ENCODE results near the gene LHFPL4.

The LHFPL4 gene

DNA sequence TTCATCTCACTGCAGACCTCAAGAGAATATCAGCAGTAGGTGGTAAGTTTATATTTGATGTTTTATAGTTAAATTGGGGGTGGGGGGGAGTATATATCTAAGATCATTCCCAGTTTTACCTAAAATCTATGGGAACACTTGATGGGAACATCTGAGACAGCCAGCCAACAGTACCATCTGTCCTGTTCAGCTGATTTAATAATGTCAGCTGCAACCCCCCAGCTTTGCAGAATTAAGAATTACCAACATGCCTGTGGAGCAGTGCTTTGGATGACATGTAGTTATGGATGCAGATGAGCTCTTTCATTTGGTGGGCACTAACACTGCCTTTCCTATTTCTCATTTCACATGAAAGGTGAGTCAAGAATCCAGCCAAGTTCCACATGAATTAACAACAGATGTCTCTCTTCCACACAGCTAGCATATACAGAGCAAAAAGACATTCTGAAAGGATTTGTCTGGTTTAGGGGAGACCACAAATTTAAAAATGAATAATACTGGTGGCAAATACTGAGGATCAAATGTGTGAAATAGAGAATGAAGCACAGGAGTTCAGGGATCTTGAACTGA lies 80.0 kb downstream of the LHFPL4 start:
- H3K14ac ChIP-seq (ENCODE audit: low read length in 2 of 2): no peak overlapping the region
- H3K79me1 ChIP-seq (replicated peaks; ENCODE audit: low read length, poor library complexity, severe bottlenecking): peaks cover 33% of the 10 kb centered on the region
- no peak overlapping the region for H4K91ac ChIP-seq (ENCODE audit: low read length)
- no peak overlapping the region for H3K9ac ChIP-seq (ENCODE audit: low read length)
- H3K4me1 ChIP-seq (ENCODE audit: control insufficient read depth, insufficient read depth, low read depth, low read length): peaks cover 2% of the 10 kb centered on the region
- H3K9me3 ChIP-seq (ENCODE audit: control insufficient read depth, low read length): no peaks in the 10 kb centered on the region
- H4K8ac ChIP-seq (ENCODE audit: low read length): no peak overlapping the region
- H2BK15ac ChIP-seq (ENCODE audit: low read depth, poor library complexity, severe bottlenecking): no peak overlapping the region
- H3K4me3 ChIP-seq (ENCODE audit: insufficient read depth in 1 of 2, low read depth in 1 of 2, low read length in 2 of 2): no peak overlapping the region
- no peak overlapping the region for H3K18ac ChIP-seq (ENCODE audit: low read depth in 1 of 2, low read length in 2 of 2)
- no peak overlapping the region for H2BK12ac ChIP-seq (ENCODE audit: low read length in 2 of 2)
- H2AK5ac ChIP-seq (ENCODE audit: low read length, severe bottlenecking): no peak overlapping the region
- H3K27ac ChIP-seq (ENCODE audit: low read length, poor library complexity, severe bottlenecking): no peak overlapping the region
- H3K4ac ChIP-seq (ENCODE audit: low read depth in 1 of 2, low read length in 2 of 2): no peak overlapping the region
- no peak overlapping the region for H2AFZ ChIP-seq (ENCODE audit: low read depth, low read length)
- H3K23ac ChIP-seq (ENCODE audit: low read length in 2 of 2): no peak overlapping the region
- H2BK5ac ChIP-seq (ENCODE audit: low read depth, low read length, poor library complexity, severe bottlenecking): no peak overlapping the region
- H3K27me3 ChIP-seq (ENCODE audit: control insufficient read depth in 1 of 2, insufficient read depth in 1 of 2, low read length in 2 of 2): no peaks in the 10 kb centered on the region
- H3K4me2 ChIP-seq (ENCODE audit: low read length, poor library complexity, severe bottlenecking): no peak overlapping the region
- DNase-seq: no peak
- no peak overlapping the region for H2BK120ac ChIP-seq (ENCODE audit: low read depth, low read length)
- peaks cover 49 to 98% of the 10 kb centered on the region in 2 experiments for H3K36me3 ChIP-seq (ENCODE audit: control insufficient read depth in 1 of 2, insufficient read depth in 2 of 2, low read depth in 1 of 2, low read length in 2 of 2)

DNA sequence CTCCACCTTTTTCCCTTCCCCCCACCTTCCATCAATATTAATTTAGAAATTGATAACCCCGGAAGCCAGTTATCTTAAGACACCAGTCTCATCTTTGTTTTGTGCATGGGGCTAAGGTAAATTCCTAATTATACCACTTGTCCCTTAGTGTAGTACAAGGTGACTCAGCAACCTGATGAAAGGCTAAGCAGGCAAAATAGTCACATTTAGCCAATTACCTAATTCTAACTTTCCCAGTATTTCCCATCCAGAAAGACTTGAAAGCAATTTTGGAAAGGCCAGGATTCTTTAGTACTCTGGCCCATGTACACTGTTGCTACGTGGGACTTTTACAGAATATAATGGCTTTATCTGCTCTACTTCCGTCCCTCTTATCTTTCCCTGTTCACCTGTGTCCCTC lies 83.6 kb downstream of the LHFPL4 start:
- H4K91ac ChIP-seq (ENCODE audit: low read length): no peak overlapping the region
- WGBS: over 99% methylated on average over 3 of the region's 3 CpGs
- H3K23ac ChIP-seq (ENCODE audit: low read length in 2 of 2): no peak overlapping the region
- H3K4me3 ChIP-seq (ENCODE audit: insufficient read depth in 1 of 2, low read depth in 1 of 2, low read length in 2 of 2): no peak overlapping the region
- no peak overlapping the region for H2AFZ ChIP-seq (ENCODE audit: low read depth, low read length)
- peaks cover 3% of the 10 kb centered on the region for H3K4me1 ChIP-seq (ENCODE audit: control insufficient read depth, insufficient read depth, low read depth, low read length)
- peaks cover 39 to 98% of the 10 kb centered on the region in 2 experiments for H3K36me3 ChIP-seq (ENCODE audit: control insufficient read depth in 1 of 2, insufficient read depth in 2 of 2, low read depth in 1 of 2, low read length in 2 of 2)
- H3K4me2 ChIP-seq (ENCODE audit: low read length, poor library complexity, severe bottlenecking): no peak overlapping the region
- no peak overlapping the region for H2AK5ac ChIP-seq (ENCODE audit: low read length, severe bottlenecking)
- H3K79me1 ChIP-seq (replicated peaks; ENCODE audit: low read length, poor library complexity, severe bottlenecking): peaks cover 23% of the 10 kb centered on the region
- H2BK120ac ChIP-seq (ENCODE audit: low read depth, low read length): no peak overlapping the region
- H3K27ac ChIP-seq (ENCODE audit: low read length, poor library complexity, severe bottlenecking): no peak overlapping the region
- no peak overlapping the region for H2BK5ac ChIP-seq (ENCODE audit: low read depth, low read length, poor library complexity, severe bottlenecking)
- H3K14ac ChIP-seq (ENCODE audit: low read length in 2 of 2): no peak overlapping the region
- H2BK15ac ChIP-seq (ENCODE audit: low read depth, poor library complexity, severe bottlenecking): no peak overlapping the region
- H2BK12ac ChIP-seq (ENCODE audit: low read length in 2 of 2): no peak overlapping the region
- DNase-seq: no peak
- H3K18ac ChIP-seq (ENCODE audit: low read depth in 1 of 2, low read length in 2 of 2): no peak overlapping the region
- no peaks in the 10 kb centered on the region for H3K27me3 ChIP-seq (ENCODE audit: control insufficient read depth in 1 of 2, insufficient read depth in 1 of 2, low read length in 2 of 2)
- no peak overlapping the region for H3K9ac ChIP-seq (ENCODE audit: low read length)
- no peak overlapping the region for H3K4ac ChIP-seq (ENCODE audit: low read depth in 1 of 2, low read length in 2 of 2)
- H4K8ac ChIP-seq (ENCODE audit: low read length): no peak overlapping the region
- no peaks in the 10 kb centered on the region for H3K9me3 ChIP-seq (ENCODE audit: control insufficient read depth, low read length)

DNA sequence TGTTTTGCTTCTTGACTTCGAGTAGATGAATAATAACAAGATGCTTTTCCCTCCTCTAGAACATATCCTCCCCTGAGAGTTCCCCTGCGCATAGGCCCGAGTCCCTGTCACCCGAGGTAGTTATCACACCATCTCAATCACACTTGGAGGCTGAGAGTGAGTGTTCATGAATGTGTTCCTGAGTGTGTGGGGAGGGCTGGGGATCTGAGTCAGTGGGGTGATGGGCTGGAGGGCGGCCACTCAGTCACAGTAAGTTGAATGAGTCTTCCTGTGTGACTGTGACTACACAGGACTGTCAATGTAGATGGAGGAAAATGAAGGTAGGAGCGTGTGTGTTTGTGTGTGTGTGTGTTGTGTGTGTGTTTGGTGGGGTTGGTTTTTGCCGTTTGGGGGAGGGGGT lies 85.2 kb downstream of the LHFPL4 start:
- no peak overlapping the region for H3K4ac ChIP-seq (ENCODE audit: low read depth in 1 of 2, low read length in 2 of 2)
- no peak overlapping the region for H2BK120ac ChIP-seq (ENCODE audit: low read depth, low read length)
- 95% methylated on average over 6 of the region's 7 CpGs for WGBS
- no peak overlapping the region for H2AFZ ChIP-seq (ENCODE audit: low read depth, low read length)
- no peak for DNase-seq
- H3K36me3 ChIP-seq (ENCODE audit: control insufficient read depth in 1 of 2, insufficient read depth in 2 of 2, low read depth in 1 of 2, low read length in 2 of 2): peaks cover 40 to 98% of the 10 kb centered on the region in 2 experiments
- peak overlapping the region; percentile 65 for H4K91ac ChIP-seq (ENCODE audit: low read length)
- no peak overlapping the region for H3K4me3 ChIP-seq (ENCODE audit: insufficient read depth in 1 of 2, low read depth in 1 of 2, low read length in 2 of 2)
- no peak overlapping the region for H2AK5ac ChIP-seq (ENCODE audit: low read length, severe bottlenecking)
- no peak overlapping the region for H3K23ac ChIP-seq (ENCODE audit: low read length in 2 of 2)
- H3K4me2 ChIP-seq (ENCODE audit: low read length, poor library complexity, severe bottlenecking): no peak overlapping the region
- no peaks in the 10 kb centered on the region for H3K27me3 ChIP-seq (ENCODE audit: control insufficient read depth in 1 of 2, insufficient read depth in 1 of 2, low read length in 2 of 2)
- peaks cover 3% of the 10 kb centered on the region for H3K4me1 ChIP-seq (ENCODE audit: control insufficient read depth, insufficient read depth, low read depth, low read length)
- no peaks in the 10 kb centered on the region for H3K9me3 ChIP-seq (ENCODE audit: control insufficient read depth, low read length)
- no peak overlapping the region for H2BK5ac ChIP-seq (ENCODE audit: low read depth, low read length, poor library complexity, severe bottlenecking)
- peaks cover 26% of the 10 kb centered on the region for H3K79me1 ChIP-seq (replicated peaks; ENCODE audit: low read length, poor library complexity, severe bottlenecking)
- no peak overlapping the region for H3K27ac ChIP-seq (ENCODE audit: low read length, poor library complexity, severe bottlenecking)
- no peak overlapping the region for H4K8ac ChIP-seq (ENCODE audit: low read length)
- H3K9ac ChIP-seq (ENCODE audit: low read length): no peak overlapping the region
- no peak overlapping the region for H3K14ac ChIP-seq (ENCODE audit: low read length in 2 of 2)
- H2BK15ac ChIP-seq (ENCODE audit: low read depth, poor library complexity, severe bottlenecking): no peak overlapping the region
- peak overlapping the region in 1 of 2 experiments; percentile 26 for H3K18ac ChIP-seq (ENCODE audit: low read depth in 1 of 2, low read length in 2 of 2)
- no peak overlapping the region for H2BK12ac ChIP-seq (ENCODE audit: low read length in 2 of 2)

DNA sequence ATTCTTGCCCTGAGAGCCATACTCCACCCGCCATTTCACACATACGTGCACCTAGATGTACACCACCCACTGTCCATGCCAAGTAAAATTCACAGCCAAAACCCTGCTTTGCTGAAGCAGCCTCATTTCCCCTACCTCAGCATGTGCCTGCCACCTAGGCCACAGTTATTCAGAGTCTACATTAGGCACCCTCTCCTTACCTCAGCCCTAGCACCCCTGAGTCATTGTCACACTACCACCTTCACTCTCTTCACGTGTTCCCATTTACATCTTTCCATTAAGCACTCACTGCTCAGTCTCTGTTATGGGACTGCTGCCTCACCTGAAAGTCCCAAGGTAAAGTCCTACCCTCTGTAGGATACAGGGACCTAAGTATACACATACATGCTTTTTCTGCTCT lies 86.2 kb downstream of the LHFPL4 start:
- Histone ChIP-seq H3K9me3 (ENCODE audit: control insufficient read depth, low read length) (no peaks in the 10 kb centered on the region), H3K23ac (ENCODE audit: low read length in 2 of 2) (no peak overlapping the region), H2AFZ (ENCODE audit: low read depth, low read length) (no peak overlapping the region), H2BK120ac (ENCODE audit: low read depth, low read length) (no peak overlapping the region), H3K4me3 (ENCODE audit: insufficient read depth in 1 of 2, low read depth in 1 of 2, low read length in 2 of 2) (no peak overlapping the region), H3K4me2 (ENCODE audit: low read length, poor library complexity, severe bottlenecking) (no peak overlapping the region), H3K79me1 (replicated peaks; ENCODE audit: low read length, poor library complexity, severe bottlenecking) (peaks cover 23% of the 10 kb centered on the region), H2BK15ac (ENCODE audit: low read depth, poor library complexity, severe bottlenecking) (no peak overlapping the region), H2AK5ac (ENCODE audit: low read length, severe bottlenecking) (no peak overlapping the region), H3K18ac (ENCODE audit: low read depth in 1 of 2, low read length in 2 of 2) (no peak overlapping the region), H2BK12ac (ENCODE audit: low read length in 2 of 2) (no peak overlapping the region), H3K27me3 (ENCODE audit: control insufficient read depth in 1 of 2, insufficient read depth in 1 of 2, low read length in 2 of 2) (no peaks in the 10 kb centered on the region), H3K36me3 (ENCODE audit: control insufficient read depth in 1 of 2, insufficient read depth in 2 of 2, low read depth in 1 of 2, low read length in 2 of 2) (peaks cover 40 to 98% of the 10 kb centered on the region in 2 experiments), H3K27ac (ENCODE audit: low read length, poor library complexity, severe bottlenecking) (no peak overlapping the region), H4K8ac (ENCODE audit: low read length) (no peak overlapping the region), H3K9ac (ENCODE audit: low read length) (no peak overlapping the region), H2BK5ac (ENCODE audit: low read depth, low read length, poor library complexity, severe bottlenecking) (no peak overlapping the region), H4K91ac (ENCODE audit: low read length) (no peak overlapping the region), H3K14ac (ENCODE audit: low read length in 2 of 2) (no peak overlapping the region), H3K4ac (ENCODE audit: low read depth in 1 of 2, low read length in 2 of 2) (no peak overlapping the region), H3K4me1 (ENCODE audit: control insufficient read depth, insufficient read depth, low read depth, low read length) (peaks cover 3% of the 10 kb centered on the region)
- WGBS: 96% methylated on average over 3 of the region's 3 CpGs
- no peak for DNase-seq
